Measurements from ENCODE around the gene SLCO2A1. TPM values are rescaled to one million over a fixed set of nuclear protein-coding genes. Genes with fewer than 3 reads are reported as not detected.

Gene SLCO2A1
- total RNA-seq, 1 experiment from 2014 or later = not detected

DNA sequence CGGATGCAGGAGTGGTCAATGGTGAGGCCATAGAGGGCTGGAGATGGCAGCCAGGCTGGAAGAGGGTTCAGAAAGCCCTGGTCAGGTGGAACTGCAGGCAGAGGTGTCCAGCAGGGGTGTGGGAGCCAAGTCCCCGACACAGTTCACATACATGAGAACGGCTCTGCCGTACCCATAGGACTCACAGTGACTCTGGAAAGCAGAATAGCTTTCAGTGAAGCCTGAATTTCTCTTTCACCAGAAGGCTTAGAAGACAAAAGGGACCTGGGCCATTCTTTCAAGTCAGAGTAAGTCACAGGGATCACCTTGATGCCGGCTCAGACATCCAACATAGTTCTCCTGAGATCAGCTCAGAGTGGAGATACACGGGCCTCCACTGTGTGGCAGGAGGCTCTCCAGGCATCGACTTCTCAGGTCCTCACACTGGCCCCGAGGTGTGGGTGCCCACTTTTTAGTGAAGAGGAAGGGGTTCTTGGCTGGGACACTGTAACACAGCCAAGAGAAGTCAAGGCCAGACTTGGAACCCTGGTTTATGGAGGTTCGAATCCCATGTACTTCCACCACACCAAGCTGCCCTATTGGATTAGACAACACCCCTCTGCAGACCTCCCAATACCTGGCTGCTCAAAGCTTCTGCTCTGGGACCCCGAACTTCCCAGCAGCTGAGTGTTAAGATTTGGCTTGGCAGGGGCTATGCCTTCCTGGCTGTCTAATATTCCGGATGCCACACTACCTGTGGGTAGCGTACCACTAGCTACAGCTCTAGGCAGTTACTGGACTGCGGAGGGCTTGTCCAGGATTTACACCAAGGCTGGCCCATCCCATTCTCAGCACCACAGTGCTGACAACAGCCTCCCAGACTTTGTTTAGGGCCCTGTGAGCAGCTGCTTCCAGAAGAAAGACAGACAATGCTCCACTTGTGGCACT, 93.6 kb downstream of the SLCO2A1 start:
- no peak for DNase-seq (ENCODE audit: extremely low read depth, low read depth)

- no peak for DNase-seq (ENCODE audit: extremely low read depth, low read depth)
These were observed 94.5 kb downstream of the SLCO2A1 start for GRCh38 chr3:133934996-133935842.

DNA sequence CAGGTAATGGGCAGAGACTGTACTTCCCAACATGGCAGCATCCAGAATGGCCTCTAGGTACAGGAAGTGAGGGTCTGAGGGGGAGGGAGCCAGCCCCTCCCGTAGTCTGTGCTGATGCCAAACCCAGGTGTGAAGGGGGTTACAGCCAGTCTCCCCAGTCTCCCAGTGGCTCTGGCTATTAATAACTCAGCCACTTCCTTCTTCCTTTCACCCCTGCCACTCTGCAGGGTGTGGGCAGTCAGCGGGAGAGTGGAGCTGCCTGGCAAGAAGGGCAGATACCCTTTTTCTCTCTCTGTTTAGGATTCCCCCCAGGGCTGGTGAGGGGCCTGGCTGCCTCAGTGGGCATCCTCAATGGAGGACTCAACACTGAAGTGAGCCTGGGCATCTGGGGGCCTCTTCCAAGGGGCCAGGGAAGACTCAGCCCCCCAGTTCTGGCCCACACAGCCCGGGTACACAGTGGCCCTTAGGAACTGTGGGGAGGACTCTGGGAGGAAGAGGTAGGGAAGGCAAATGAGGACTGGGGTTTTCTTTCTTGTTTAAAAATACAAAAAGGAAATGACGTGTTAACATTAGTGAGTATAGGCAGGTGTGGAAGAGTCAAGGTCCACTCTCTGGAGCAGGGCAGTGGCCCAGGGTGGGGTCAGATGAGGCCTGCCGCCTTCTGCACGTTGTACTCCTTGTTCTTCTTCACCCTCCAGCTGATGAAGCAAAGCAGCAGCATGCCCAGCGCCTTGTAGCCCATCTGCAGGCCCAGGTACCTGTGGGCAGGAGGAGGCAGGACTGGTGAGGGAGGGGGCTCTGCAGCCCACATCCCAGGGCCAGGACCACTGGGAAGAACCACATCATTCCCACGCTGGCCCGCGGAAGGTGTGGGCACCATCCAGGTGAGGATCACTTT, 95.4 kb downstream of the SLCO2A1 start:
- DNase-seq (ENCODE audit: extremely low read depth, low read depth) = no peak

DNA sequence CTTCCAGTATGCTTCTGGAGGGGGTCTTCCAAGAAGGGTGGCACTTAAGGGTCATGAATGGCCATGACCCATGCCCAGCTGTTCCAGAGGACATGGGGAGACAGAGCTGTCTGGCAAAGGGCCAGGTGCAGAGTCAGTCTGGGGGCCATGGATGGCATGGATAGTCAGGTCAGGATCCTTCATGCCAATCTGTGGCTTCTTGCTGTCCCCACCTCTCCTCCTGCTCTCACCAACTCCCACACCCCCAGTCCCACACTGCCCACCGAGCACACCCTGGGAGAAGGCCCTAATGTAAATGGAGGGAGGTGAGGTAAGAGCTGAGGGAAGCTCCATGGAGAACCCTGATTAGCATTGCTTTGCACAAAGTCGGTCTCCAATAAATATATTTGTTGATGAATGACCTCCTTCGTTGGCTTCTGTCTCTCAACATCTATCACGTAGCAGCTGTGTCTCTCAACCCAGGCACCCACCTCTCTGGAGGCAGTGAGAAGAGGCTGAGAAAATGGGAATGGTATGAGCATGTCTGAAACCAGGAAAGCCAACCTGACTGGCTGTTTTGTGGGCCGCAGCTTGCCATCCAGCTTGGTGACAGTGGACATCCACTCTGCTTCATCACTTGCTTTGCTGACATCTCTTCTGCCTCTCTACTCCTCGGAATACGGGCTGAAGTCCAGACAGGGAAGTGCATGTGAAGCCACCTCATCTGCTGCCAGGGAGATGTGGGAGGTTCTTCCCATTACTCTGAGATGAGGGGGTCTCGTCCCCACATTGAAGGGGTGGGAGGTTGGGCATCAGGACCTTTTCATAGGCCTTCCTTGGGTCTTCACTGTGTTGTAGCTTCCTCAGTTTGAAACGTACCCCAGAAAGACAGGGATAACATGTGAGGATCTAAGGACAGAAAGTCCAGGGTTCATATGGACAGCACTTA, 96.4 kb downstream of the SLCO2A1 start:
- DNase-seq (ENCODE audit: extremely low read depth, low read depth) = no peak

- DNase-seq (ENCODE audit: extremely low read depth, low read depth) = no peak
These were observed 97.7 kb downstream of the SLCO2A1 start for GRCh38 chr3:133932009-133932408.

- DNase-seq (ENCODE audit: extremely low read depth, low read depth) = no peak
These were observed 98.6 kb downstream of the SLCO2A1 start for GRCh38 chr3:133931084-133931483.

GRCh38 chr3:133930341-133930933, 99.3 kb downstream of the SLCO2A1 start:
- DNase-seq (ENCODE audit: extremely low read depth, low read depth) = peak; percentile 28

DNA sequence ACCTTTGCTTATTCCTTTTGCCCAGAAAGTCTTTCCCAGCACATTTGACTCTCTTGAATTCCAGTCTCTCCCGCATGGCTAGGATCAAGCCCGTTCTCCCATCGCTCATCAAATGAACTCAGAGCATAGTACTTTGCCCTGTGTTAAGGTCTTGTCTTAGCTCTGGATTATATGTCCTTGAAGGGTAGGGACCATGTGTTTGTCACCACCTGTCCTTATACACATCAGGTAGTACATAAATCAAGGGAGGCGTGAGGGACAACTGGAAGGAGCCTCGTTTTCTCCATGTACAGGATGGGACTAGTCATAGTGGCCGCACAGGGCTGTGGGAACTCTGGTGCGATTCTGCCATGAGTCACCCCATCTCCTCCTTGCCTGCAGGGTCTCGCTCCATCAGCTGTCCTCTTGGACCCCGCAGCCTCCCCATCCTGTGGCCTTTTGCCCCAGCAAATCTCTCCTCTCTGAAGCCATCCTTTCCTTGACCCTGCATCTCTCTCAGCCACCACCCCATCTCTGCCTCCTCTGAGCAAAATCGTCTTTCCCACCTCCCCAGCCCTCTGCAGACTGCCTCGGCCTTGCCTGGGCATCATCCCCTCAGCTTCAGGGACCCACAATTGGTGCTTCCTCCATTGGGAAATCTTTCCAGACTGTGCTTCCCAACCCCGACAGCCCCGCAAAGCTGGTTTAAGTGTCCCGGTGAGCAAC, 100.7 kb downstream of the SLCO2A1 start:
- DNase-seq (ENCODE audit: extremely low read depth, low read depth) = no peak

- DNase-seq (ENCODE audit: extremely low read depth, low read depth) = no peak
These were observed 101.4 kb downstream of the SLCO2A1 start for GRCh38 chr3:133928136-133928893.

GRCh38 chr3:133927540-133928066, 102.1 kb downstream of the SLCO2A1 start:
- DNase-seq (ENCODE audit: extremely low read depth, low read depth) = no peak

DNA sequence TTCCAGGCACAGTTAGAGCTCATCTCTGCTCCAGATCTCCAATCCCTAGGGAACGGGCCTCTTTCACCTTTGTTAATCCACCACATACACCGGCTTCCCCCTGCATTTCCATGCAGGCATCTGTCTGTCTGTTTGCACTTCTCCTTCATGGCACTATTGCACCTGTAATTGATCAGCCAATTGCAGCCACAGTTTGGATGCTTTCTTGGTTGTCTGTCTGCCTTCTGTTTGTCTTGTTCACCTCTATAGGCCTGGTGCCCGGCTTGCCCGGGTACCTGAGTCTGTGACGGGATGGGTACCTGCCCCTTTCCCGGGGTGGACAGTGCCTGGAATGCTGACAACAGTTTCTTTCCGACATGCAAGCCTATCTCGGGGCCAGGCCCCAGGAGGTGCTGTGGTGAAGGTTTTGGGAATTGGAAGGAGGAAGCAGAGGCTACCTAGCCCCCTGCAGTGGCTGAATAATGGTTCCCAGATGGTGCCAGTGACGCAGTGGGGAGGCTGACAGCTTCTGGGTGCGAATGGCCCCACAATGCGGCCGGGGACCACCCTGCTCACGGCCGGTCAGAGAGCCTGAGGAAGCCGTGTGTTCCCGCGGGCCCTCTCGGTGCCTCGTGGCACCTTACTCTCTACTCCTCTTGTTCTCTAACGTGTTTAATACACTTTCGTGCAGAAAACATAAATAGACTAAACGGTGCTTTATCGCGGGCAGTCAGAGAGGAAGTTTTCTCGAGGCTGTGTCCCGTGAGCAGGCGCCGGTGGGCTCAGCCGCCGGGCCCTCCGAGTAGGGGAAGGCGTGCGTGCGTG, 102.8 kb downstream of the SLCO2A1 start:
- DNase-seq (ENCODE audit: extremely low read depth, low read depth) = no peak

DNA sequence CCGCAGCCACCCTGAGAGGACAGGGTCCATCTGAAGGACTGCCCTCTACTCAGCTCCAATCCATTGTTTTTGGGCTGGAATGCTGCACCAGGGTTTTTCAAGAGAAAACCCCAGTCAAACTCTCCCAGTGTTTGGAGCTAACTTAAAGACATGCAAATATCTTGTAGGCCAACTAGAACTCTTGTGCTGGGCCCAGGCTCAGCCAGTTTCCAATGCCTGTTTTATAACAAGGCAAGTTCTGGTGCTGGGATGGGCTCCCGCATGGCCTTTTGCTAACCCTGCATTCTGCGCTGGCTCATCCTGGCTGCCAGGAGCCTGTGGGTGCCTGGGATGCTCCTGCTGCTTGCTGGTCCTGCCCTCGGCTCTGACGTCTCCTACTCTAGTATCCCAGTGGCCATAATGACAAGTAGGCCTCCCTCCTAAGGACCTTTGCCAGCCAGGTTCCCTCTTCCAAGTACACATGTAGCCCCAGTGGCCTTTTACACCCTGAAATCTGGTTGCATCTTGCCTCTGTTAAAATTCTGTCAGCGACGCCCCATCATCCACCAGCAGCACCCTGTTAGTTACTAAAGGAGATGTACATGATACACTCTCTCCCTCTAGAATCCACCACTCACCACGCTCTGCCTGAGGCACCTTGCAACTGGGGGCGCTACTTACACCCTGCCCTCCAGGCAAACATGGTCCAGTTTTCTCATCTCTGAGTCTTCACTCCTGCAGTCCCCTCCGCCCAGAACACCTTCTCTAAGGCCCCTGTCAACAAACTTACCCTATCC, 103.6 kb downstream of the SLCO2A1 start:
- no peak for DNase-seq (ENCODE audit: extremely low read depth, low read depth)

DNA sequence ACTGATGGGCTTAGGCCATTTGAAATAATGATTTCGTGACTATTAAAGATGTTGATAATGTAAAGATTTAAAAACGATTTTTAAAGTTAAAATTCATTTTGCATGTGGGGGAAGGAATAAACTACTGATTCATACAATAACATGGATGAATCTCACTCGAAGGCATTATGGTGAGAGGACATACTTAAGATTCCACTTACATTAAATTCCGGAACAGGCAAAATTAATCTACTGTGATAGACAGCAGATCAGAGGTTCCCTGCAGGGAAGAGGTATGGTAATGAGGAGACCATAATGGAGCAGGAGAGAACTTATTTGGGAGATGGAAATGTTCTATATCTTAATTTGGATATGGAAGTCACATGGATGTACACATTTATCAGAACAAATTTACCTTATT, 105.7 kb downstream of the SLCO2A1 start:
- DNase-seq (ENCODE audit: extremely low read depth, low read depth) = no peak

DNA sequence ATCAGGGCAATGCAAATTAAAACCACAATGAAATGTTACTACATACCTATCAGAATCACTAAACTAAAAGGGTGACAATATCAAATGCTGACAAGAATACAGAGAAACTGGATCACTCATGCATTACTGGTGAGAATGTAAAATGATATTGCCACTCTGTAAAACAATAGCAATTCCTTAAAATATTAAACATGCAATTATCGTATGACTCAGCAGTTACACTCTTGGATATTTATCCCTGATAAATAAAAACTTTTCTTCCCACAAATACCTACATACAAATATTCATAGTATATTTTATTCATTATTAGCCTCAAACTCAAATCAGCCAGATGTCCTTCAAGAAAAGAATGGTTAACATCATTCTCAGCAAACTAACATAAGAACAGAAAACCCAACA, 108.1 kb downstream of the SLCO2A1 start:
- no peak for DNase-seq (ENCODE audit: extremely low read depth, low read depth)

GRCh38 chr3:133917144-133917543, 112.6 kb downstream of the SLCO2A1 start:
- no peak for DNase-seq (ENCODE audit: extremely low read depth, low read depth)

Data from NCI-H460 (cell line).